Suprapubic skin (tissue), 4 donors: ENCODE measurements around the gene ZNF555.

Source experiments
- CTCF ChIP-seq, 2 donors: fragments of 200-600 bp in 1 of 2; fragments of 450-650 bp in 1 of 2; sonication (generic) in 1 of 2; IDR thresholded peaks; one replicate each; pipeline ENCODE4 v1.5.1; 2016 to 2019; ENCODE audit warnings: antibody characterized with exemption in 2 of 2, mild to moderate bottlenecking in 1 of 2, moderate library complexity in 1 of 2
- EP300 ChIP-seq: sonication (generic); formaldehyde crosslinking; IDR thresholded peaks from one replicate; pipeline ENCODE4 v1.6.1; 2017; ENCODE audit warnings: antibody characterized with exemption
- POLR2A ChIP-seq, 2 donors: fragments of 450-650 bp; IDR thresholded peaks; one replicate each; pipeline ENCODE4 v1.6.1; 2017; ENCODE audit warnings: antibody characterized with exemption in 2 of 2, mild to moderate bottlenecking in 2 of 2, moderate library complexity in 2 of 2
- POLR2AphosphoS5 ChIP-seq, 3 donors: sonication (generic); formaldehyde crosslinking; IDR thresholded peaks; one replicate each; pipeline ENCODE4 v1.6.1; 2017; ENCODE audit warnings: antibody characterized with exemption in 3 of 3

- no peak for TF ChIP-seq CTCF (IDR thresholded peaks at IDR 0.05)
- no peak for TF ChIP-seq POLR2AphosphoS5 (IDR thresholded peaks at IDR 0.05)
- TF ChIP-seq POLR2A (IDR thresholded peaks at IDR 0.05): no peak
- no peak for TF ChIP-seq EP300
Observed at GRCh38 chr19:2869618-2870017, 28.3 kb downstream of the ZNF555 start.
